Stromal cell of bone marrow (primary cell): ENCODE measurements around the gene SQSTM1.
"Not testable (repeated sequence)": the region's sequence is repeated elsewhere in the genome, so short reads cannot be mapped to it uniquely, and the experiment has no call there.

Experiments
- DNase-seq: peaks from one replicate; pipeline ENCODE4 v3.0.0-alpha.2; 2012; ENCODE audit warnings: low read depth

SQSTM1 gene

GRCh38 chr5:179820483-179821297 is at the start of gene SQSTM1:
TSS of gene SQSTM1 (plus strand) at chr5:179820905. CDS start at chr5:179820937, 32 bp downstream.
- peak; percentile 56 for DNase-seq

GRCh38 chr5:179771311-179771895 is 49.3 kb upstream of the SQSTM1 start:
- DNase-seq, result no peak

- DNase-seq, result no peak
Observed at GRCh38 chr5:179772351-179772750, 48.4 kb upstream of the SQSTM1 start.

- DNase-seq, result no peak
Observed at GRCh38 chr5:179773686-179774040, 47.0 kb upstream of the SQSTM1 start.

GRCh38 chr5:179774442-179774841 is 46.3 kb upstream of the SQSTM1 start:
- no peak for DNase-seq

GRCh38 chr5:179776411-179776938 is 44.2 kb upstream of the SQSTM1 start:
- DNase-seq, result no peak

- no peak for DNase-seq
Observed at GRCh38 chr5:179777456-179777855, 43.2 kb upstream of the SQSTM1 start.

GRCh38 chr5:179777909-179778308 is 42.8 kb upstream of the SQSTM1 start:
- DNase-seq, result no peak

- DNase-seq, result no peak
Observed at GRCh38 chr5:179778591-179778990, 42.1 kb upstream of the SQSTM1 start.

GRCh38 chr5:179779826-179780225 is 40.9 kb upstream of the SQSTM1 start:
- no peak for DNase-seq

GRCh38 chr5:179780362-179780761 is 40.3 kb upstream of the SQSTM1 start:
- no peak for DNase-seq

- DNase-seq, result no peak
Observed at GRCh38 chr5:179781846-179782245, 38.9 kb upstream of the SQSTM1 start.

GRCh38 chr5:179783128-179783527 is 37.6 kb upstream of the SQSTM1 start:
- no peak for DNase-seq

GRCh38 chr5:179786861-179787260 is 33.8 kb upstream of the SQSTM1 start:
- DNase-seq, result no peak

GRCh38 chr5:179788193-179788854 is 32.4 kb upstream of the SQSTM1 start:
- DNase-seq, result no peak

- not testable (repeated sequence) for DNase-seq
Observed at GRCh38 chr5:179789278-179789677, 31.4 kb upstream of the SQSTM1 start.

- no peak for DNase-seq
Observed at GRCh38 chr5:179791881-179792611, 28.7 kb upstream of the SQSTM1 start.

- DNase-seq, result no peak
Observed at GRCh38 chr5:179792612-179793467, 27.9 kb upstream of the SQSTM1 start.

- no peak for DNase-seq
Observed at GRCh38 chr5:179793468-179794139, 27.1 kb upstream of the SQSTM1 start, which contains the start of gene LTC4S. TSS of gene LTC4S (plus strand) at chr5:179793986. CDS start at chr5:179794081, 95 bp downstream.

- DNase-seq, result no peak
Observed at GRCh38 chr5:179794171-179794570, 26.5 kb upstream of the SQSTM1 start.

GRCh38 chr5:179794575-179794974 is 26.1 kb upstream of the SQSTM1 start:
- DNase-seq, result no peak
